ENCODE results near the gene AP2B1.
"Not testable (repeated sequence)": the region's sequence is repeated elsewhere in the genome, so short reads cannot be mapped to it uniquely, and the experiment has no call there.

The AP2B1 gene

GRCh38 chr17:35596530-35597233 lies 9.6 kb downstream of the AP2B1 start:
- Histone ChIP-seq H3K27me3 (ENCODE audit: control insufficient read depth, insufficient read depth, low read length, poor library complexity, severe bottlenecking) (no peaks in the 10 kb centered on the region), H3K9me3 (ENCODE audit: control insufficient read depth, low read length) (no peaks in the 10 kb centered on the region), H3K27ac (ENCODE audit: insufficient read depth, low read depth, low read length, poor library complexity, severe bottlenecking) (no peak overlapping the region), H3K36me3 (ENCODE audit: control insufficient read depth, insufficient read depth, low read length) (peaks cover 35% of the 10 kb centered on the region), H3K4me3 (ENCODE audit: insufficient read depth, low read depth, low read length) (no peak overlapping the region), H3K4me1 (ENCODE audit: control insufficient read depth, insufficient read depth, low read length) (no peaks in the 10 kb centered on the region)
- WGBS, 2 experiments, result 95% methylated on average over 54 of the region's 54 CpGs

GRCh38 chr17:35597604-35598003 lies 10.5 kb downstream of the AP2B1 start:
- Histone ChIP-seq H3K4me3 (ENCODE audit: insufficient read depth, low read depth, low read length) (no peak overlapping the region), H3K27ac (ENCODE audit: insufficient read depth, low read depth, low read length, poor library complexity, severe bottlenecking) (no peak overlapping the region), H3K9me3 (ENCODE audit: control insufficient read depth, low read length) (no peaks in the 10 kb centered on the region), H3K27me3 (ENCODE audit: control insufficient read depth, insufficient read depth, low read length, poor library complexity, severe bottlenecking) (no peaks in the 10 kb centered on the region), H3K4me1 (ENCODE audit: control insufficient read depth, insufficient read depth, low read length) (no peaks in the 10 kb centered on the region), H3K36me3 (ENCODE audit: control insufficient read depth, insufficient read depth, low read length) (peaks cover 35% of the 10 kb centered on the region)
- 75 to 77% methylated on average over 5 of the region's 5 CpGs for WGBS, 2 experiments

GRCh38 chr17:35603674-35604073 lies 16.6 kb downstream of the AP2B1 start:
- Histone ChIP-seq H3K4me3 (ENCODE audit: insufficient read depth, low read depth, low read length) (no peak overlapping the region), H3K36me3 (ENCODE audit: control insufficient read depth, insufficient read depth, low read length) (peaks cover 22% of the 10 kb centered on the region), H3K27me3 (ENCODE audit: control insufficient read depth, insufficient read depth, low read length, poor library complexity, severe bottlenecking) (no peaks in the 10 kb centered on the region), H3K4me1 (ENCODE audit: control insufficient read depth, insufficient read depth, low read length) (no peaks in the 10 kb centered on the region), H3K9me3 (ENCODE audit: control insufficient read depth, low read length) (no peaks in the 10 kb centered on the region), H3K27ac (ENCODE audit: insufficient read depth, low read depth, low read length, poor library complexity, severe bottlenecking) (no peak overlapping the region)
- 97% methylated on average over 7 of the region's 7 CpGs for WGBS, 2 experiments

- H3K4me1 ChIP-seq (ENCODE audit: control insufficient read depth, insufficient read depth, low read length), result no peaks in the 10 kb centered on the region
- H3K36me3 ChIP-seq (ENCODE audit: control insufficient read depth, insufficient read depth, low read length), result peaks cover 20% of the 10 kb centered on the region
- no peak overlapping the region for H3K27ac ChIP-seq (ENCODE audit: insufficient read depth, low read depth, low read length, poor library complexity, severe bottlenecking)
- WGBS, 2 experiments, result 87 to 97% methylated on average over 2 of the region's 2 CpGs
- no peaks in the 10 kb centered on the region for H3K27me3 ChIP-seq (ENCODE audit: control insufficient read depth, insufficient read depth, low read length, poor library complexity, severe bottlenecking)
- no peaks in the 10 kb centered on the region for H3K9me3 ChIP-seq (ENCODE audit: control insufficient read depth, low read length)
- no peak overlapping the region for H3K4me3 ChIP-seq (ENCODE audit: insufficient read depth, low read depth, low read length)
Observed at GRCh38 chr17:35605678-35606077, 18.6 kb downstream of the AP2B1 start.

- H3K27me3 ChIP-seq (ENCODE audit: control insufficient read depth, insufficient read depth, low read length, poor library complexity, severe bottlenecking), result no peaks in the 10 kb centered on the region
- H3K4me1 ChIP-seq (ENCODE audit: control insufficient read depth, insufficient read depth, low read length), result no peaks in the 10 kb centered on the region
- no peak overlapping the region for H3K27ac ChIP-seq (ENCODE audit: insufficient read depth, low read depth, low read length, poor library complexity, severe bottlenecking)
- peaks cover 20% of the 10 kb centered on the region for H3K36me3 ChIP-seq (ENCODE audit: control insufficient read depth, insufficient read depth, low read length)
- H3K9me3 ChIP-seq (ENCODE audit: control insufficient read depth, low read length), result no peaks in the 10 kb centered on the region
- H3K4me3 ChIP-seq (ENCODE audit: insufficient read depth, low read depth, low read length), result no peak overlapping the region
- WGBS, 2 experiments, result 81 to 94% methylated on average over 2 to 3 of the region's 3 CpGs
Observed at GRCh38 chr17:35607239-35607847, 20.2 kb downstream of the AP2B1 start.

GRCh38 chr17:35609831-35610230 lies 22.7 kb downstream of the AP2B1 start:
- no peaks in the 10 kb centered on the region for H3K4me1 ChIP-seq (ENCODE audit: control insufficient read depth, insufficient read depth, low read length)
- WGBS, 2 experiments, result 93 to 95% methylated on average over 4 of the region's 4 CpGs
- H3K4me3 ChIP-seq (ENCODE audit: insufficient read depth, low read depth, low read length), result no peak overlapping the region
- peaks cover 17% of the 10 kb centered on the region for H3K36me3 ChIP-seq (ENCODE audit: control insufficient read depth, insufficient read depth, low read length)
- no peak overlapping the region for H3K27ac ChIP-seq (ENCODE audit: insufficient read depth, low read depth, low read length, poor library complexity, severe bottlenecking)
- no peaks in the 10 kb centered on the region for H3K27me3 ChIP-seq (ENCODE audit: control insufficient read depth, insufficient read depth, low read length, poor library complexity, severe bottlenecking)
- no peaks in the 10 kb centered on the region for H3K9me3 ChIP-seq (ENCODE audit: control insufficient read depth, low read length)

GRCh38 chr17:35610746-35611145 lies 23.6 kb downstream of the AP2B1 start:
- H3K27me3 ChIP-seq (ENCODE audit: control insufficient read depth, insufficient read depth, low read length, poor library complexity, severe bottlenecking); H3K4me1 ChIP-seq (ENCODE audit: control insufficient read depth, insufficient read depth, low read length); H3K27ac ChIP-seq (ENCODE audit: insufficient read depth, low read depth, low read length, poor library complexity, severe bottlenecking); H3K9me3 ChIP-seq (ENCODE audit: control insufficient read depth, low read length); H3K4me3 ChIP-seq (ENCODE audit: insufficient read depth, low read depth, low read length): not testable (repeated sequence)
- H3K36me3 ChIP-seq (ENCODE audit: control insufficient read depth, insufficient read depth, low read length), result peaks cover 17% of the 10 kb centered on the region
- WGBS, 2 experiments, result 92 to 94% methylated on average over 12 of the region's 12 CpGs

GRCh38 chr17:35612924-35613521 lies 25.9 kb downstream of the AP2B1 start:
- H3K27me3 ChIP-seq (ENCODE audit: control insufficient read depth, insufficient read depth, low read length, poor library complexity, severe bottlenecking), result no peaks in the 10 kb centered on the region
- no peak overlapping the region for H3K27ac ChIP-seq (ENCODE audit: insufficient read depth, low read depth, low read length, poor library complexity, severe bottlenecking)
- H3K4me3 ChIP-seq (ENCODE audit: insufficient read depth, low read depth, low read length), result no peak overlapping the region
- peaks cover 5% of the 10 kb centered on the region for H3K36me3 ChIP-seq (ENCODE audit: control insufficient read depth, insufficient read depth, low read length)
- no peaks in the 10 kb centered on the region for H3K9me3 ChIP-seq (ENCODE audit: control insufficient read depth, low read length)
- H3K4me1 ChIP-seq (ENCODE audit: control insufficient read depth, insufficient read depth, low read length), result no peaks in the 10 kb centered on the region
- 76 to 81% methylated on average over 1 of the region's 2 CpGs for WGBS, 2 experiments

GRCh38 chr17:35614810-35615209 lies 27.7 kb downstream of the AP2B1 start:
- Histone ChIP-seq H3K9me3 (ENCODE audit: control insufficient read depth, low read length) (no peaks in the 10 kb centered on the region), H3K36me3 (ENCODE audit: control insufficient read depth, insufficient read depth, low read length) (no peaks in the 10 kb centered on the region), H3K4me1 (ENCODE audit: control insufficient read depth, insufficient read depth, low read length) (no peaks in the 10 kb centered on the region), H3K4me3 (ENCODE audit: insufficient read depth, low read depth, low read length) (no peak overlapping the region), H3K27me3 (ENCODE audit: control insufficient read depth, insufficient read depth, low read length, poor library complexity, severe bottlenecking) (no peaks in the 10 kb centered on the region), H3K27ac (ENCODE audit: insufficient read depth, low read depth, low read length, poor library complexity, severe bottlenecking) (no peak overlapping the region)
- 94 to 97% methylated on average over 3 of the region's 3 CpGs for WGBS, 2 experiments

GRCh38 chr17:35616536-35616935 lies 29.4 kb downstream of the AP2B1 start:
- H3K4me1 ChIP-seq (ENCODE audit: control insufficient read depth, insufficient read depth, low read length), result no peaks in the 10 kb centered on the region
- no peak overlapping the region for H3K4me3 ChIP-seq (ENCODE audit: insufficient read depth, low read depth, low read length)
- WGBS, 2 experiments, result 94 to 99% methylated on average over 7 of the region's 7 CpGs
- H3K36me3 ChIP-seq (ENCODE audit: control insufficient read depth, insufficient read depth, low read length), result no peaks in the 10 kb centered on the region
- no peaks in the 10 kb centered on the region for H3K9me3 ChIP-seq (ENCODE audit: control insufficient read depth, low read length)
- H3K27ac ChIP-seq (ENCODE audit: insufficient read depth, low read depth, low read length, poor library complexity, severe bottlenecking), result no peak overlapping the region
- H3K27me3 ChIP-seq (ENCODE audit: control insufficient read depth, insufficient read depth, low read length, poor library complexity, severe bottlenecking), result no peaks in the 10 kb centered on the region
